Measurements from ENCODE around the gene HLA-A. TPM values are rescaled to one million over a fixed set of nuclear protein-coding genes. Genes with fewer than 3 reads are reported as not detected.
"Not testable (repeated sequence)": the region's sequence is repeated elsewhere in the genome, so short reads cannot be mapped to it uniquely, and the experiment has no call there.

HLA-A gene
- total RNA-seq, 1 donor from 2014 or later, result 256 TPM

DNA sequence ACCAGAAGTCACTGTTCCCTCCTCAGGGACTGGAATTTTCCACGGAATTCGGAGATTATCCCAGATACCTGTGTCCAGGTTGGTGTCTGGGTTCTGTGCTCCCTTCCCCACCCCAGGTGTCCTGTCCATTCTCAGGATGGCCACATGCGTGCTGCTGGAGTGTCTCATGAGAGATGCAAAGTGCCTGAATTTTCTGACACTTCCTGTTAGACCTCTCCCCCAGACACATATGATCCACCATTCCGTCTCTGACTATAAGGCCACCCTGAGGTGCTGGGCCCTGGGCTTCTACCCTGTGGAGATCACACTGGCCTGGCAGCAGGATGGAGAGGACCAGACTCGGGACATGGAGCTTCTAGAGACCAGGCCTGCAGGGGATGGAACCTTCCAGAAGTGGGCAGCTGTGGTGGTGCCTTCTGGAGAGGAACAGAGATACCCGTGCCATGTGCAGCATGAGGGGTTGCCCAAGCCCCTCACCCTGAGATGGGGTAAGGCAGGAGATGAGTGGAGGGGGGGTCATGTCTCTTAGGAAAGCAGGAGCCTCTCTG is 14.4 kb upstream of the HLA-A start:
- DNase-seq (no peak), ATAC-seq (no peak)
- intact Hi-C loops (cut with micrococcal nuclease), result no loop called here

DNA sequence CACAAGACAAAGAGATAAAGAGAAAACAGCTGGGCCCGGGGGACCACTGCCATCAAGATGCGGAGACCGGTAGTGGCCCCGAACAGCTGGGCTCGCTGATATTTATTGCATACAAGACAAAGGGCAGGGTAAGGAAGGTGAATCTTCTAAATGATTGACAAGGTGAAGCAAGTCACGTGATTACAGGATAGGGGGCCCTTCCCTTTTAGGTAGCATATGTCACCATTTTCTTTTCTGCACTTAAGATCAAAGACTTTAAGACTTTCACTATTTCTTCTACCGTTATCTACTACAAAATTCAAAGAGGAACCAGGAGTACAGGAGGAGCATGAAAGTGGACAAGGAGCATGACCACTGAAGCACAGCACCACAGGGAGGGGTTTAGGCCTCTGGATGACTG is 12.3 kb upstream of the HLA-A start:
- ATAC-seq; intact Hi-C loops (cut with micrococcal nuclease); DNase-seq: not testable (repeated sequence)

DNA sequence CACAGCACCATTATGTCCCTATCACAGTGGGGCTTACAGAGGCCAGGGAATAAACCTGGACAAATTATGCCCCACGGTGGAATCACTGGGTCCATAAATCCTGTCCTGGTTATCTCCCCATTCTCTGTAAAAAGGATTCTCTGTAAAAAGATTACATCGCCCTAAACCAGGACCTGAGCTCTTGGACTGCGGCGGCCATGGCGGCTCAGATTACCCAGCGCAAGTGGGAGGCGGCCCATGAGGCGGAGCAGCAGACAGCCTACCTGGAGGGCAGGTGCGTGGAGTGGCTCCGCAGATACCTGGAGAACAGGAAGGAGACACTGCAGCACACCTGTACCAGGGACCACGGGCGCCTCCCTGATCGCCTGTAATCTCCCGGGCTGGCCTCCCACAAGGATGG is 8.4 kb upstream of the HLA-A start:
- DNase-seq, result no peak
- ATAC-seq, result no peak
- intact Hi-C loops (cut with micrococcal nuclease), result no loop called here

DNA sequence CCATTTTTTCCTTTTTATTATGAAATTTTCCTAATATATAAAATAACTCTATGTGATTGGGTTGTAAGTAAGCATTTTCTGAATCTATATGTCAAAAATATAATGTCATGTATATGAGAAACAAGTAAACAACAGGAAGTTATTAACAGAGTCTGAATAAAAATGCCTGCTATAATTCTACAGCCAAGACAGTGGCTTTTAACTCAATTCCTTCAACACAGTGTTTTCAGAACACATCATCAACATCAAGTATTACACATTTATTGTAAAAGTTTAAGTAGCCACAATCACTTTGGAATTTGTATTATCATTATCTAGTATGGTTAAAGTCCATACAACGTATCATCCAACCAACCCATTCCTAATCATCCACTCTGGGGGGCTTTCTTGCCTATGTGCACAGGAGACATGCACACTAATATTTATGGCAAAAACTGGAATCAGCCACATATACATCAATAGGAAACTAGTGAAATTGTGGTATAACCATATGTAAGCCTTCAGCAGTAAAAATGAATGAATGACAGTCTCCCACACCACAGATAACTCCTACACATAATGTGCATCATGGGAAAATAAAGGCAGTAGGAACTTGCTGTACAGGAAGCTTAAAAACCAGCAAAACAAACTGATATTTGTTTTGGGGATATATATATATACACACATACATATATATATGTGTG is 6.9 kb upstream of the HLA-A start:
- intact Hi-C loops (cut with micrococcal nuclease), result no loop called here
- no peak for DNase-seq
- no peak for ATAC-seq

DNA sequence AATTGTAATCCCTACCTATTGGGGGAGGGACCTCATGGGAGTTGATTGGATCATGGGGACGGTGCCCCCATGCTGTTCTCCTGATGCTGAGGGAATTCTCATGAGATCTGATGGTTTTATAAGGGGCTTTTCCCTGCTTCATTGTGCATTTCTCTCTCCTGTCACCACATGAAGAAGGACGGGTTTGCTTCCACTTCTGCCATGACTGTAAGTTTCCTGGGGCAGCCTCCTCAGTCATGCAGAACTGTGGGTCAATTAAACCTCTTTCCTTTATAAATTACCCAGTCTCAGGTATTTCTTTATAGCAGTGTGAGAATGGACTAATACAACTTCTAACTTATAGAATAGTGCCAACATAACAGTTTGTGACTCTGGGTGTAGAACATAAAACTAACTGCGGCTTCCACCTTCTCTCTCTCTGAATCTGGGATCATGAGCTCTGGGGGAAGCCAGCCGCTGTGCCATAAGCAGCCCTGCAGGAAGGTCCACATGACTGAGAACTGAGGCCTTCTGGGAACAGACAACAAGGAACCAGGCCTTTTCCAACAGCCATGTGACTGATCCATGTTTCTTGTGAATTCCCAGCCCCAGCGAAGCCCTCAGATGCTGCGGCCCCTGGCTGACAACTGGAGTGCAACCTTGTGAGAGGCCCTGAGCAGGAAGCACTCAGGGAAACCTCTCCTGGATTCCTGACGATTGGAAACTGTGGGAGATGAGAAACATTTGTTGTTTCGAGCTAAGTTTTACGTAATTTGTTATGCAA is 3.4 kb upstream of the HLA-A start:
- no peak for DNase-seq
- intact Hi-C loops (cut with micrococcal nuclease), result no loop called here

DNA sequence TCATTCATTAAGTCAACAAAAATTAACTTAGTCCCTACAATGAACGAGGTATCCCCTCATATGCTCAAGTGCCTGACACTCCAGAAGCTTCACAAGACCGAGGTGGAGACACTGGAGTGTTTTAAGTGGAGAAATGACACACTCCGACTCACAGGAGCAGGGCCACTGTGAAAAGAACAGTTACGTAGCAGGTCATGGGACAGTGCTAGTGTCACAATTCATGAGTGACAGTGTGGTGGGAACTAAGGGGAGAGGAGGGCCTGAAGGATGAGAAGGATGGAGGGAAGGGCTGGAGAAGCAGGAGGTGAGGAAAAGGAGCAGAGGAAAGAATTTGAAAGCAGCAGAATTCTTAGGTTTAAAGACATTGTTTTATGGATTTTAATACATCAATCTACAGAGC is 1.3 kb upstream of the HLA-A start:
- intact Hi-C loops (cut with micrococcal nuclease), result no loop called here
- ATAC-seq (no peak), DNase-seq (no peak)

More for the DNA sequence above, 3.4 kb upstream of the HLA-A start:
- no peak for ATAC-seq

DNA sequence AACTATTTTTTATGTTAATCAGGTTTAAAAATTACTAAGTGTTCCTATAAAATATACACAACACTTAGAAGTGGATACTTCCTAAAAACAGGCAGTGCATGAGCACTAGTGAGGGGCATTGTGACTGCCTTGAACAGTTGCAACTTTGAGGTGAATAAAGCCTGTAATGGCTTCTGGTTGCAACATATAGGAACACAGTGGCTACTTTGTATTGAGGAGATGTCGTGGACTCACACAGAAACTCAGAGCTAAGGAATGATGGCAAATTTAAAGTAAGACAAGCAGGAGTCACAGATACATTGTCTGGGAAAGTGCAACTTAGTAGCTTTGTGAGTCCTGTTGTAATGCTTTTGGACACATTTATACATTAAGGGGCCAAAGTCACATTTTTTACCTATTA is 861 bp upstream of the HLA-A start:
- no peak for ATAC-seq
- DNase-seq, result no peak
- intact Hi-C loops (cut with micrococcal nuclease), result no loop called here

DNA sequence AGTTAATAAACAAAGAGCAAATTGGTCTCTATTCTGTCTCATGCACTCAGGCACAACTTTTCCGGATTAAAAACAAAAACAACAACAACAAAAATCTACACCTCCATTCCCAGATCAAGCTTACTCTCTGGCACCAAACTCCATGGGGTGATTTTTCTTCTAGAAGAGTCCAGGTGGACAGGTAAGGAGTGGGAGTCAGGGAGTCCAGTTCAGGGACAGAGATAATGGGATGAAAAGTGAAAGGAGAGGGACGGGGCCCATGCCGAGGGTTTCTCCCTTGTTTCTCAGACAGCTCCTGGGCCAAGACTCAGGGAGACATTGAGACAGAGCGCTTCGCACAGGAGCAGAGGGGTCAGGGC is 437 bp upstream of the HLA-A start:
- DNase-seq, result no peak
- ATAC-seq, result peak; percentile 46
- intact Hi-C loops (cut with micrococcal nuclease), result no loop called here

DNA sequence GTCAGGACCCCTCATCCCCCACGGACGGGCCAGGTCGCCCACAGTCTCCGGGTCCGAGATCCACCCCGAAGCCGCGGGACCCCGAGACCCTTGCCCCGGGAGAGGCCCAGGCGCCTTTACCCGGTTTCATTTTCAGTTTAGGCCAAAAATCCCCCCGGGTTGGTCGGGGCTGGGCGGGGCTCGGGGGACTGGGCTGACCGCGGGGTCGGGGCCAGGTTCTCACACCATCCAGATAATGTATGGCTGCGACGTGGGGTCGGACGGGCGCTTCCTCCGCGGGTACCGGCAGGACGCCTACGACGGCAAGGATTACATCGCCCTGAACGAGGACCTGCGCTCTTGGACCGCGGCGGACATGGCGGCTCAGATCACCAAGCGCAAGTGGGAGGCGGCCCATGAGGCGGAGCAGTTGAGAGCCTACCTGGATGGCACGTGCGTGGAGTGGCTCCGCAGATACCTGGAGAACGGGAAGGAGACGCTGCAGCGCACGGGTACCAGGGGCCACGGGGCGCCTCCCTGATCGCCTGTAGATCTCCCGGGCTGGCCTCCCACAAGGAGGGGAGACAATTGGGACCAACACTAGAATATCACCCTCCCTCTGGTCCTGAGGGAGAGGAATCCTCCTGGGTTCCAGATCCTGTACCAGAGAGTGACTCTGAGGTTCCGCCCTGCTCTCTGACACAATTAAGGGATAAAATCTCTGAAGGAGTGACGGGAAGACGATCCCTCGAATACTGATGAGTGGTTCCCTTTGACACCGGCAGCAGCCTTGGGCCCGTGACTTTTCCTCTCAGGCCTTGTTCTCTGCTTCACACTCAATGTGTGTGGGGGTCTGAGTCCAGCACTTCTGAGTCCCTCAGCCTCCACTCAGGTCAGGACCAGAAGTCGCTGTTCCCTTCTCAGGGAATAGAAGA is 978 bp downstream of the HLA-A start:
- intact Hi-C loops (cut with micrococcal nuclease), result no loop called here
- ATAC-seq, result peak; percentile 11
- DNase-seq, result no peak

DNA sequence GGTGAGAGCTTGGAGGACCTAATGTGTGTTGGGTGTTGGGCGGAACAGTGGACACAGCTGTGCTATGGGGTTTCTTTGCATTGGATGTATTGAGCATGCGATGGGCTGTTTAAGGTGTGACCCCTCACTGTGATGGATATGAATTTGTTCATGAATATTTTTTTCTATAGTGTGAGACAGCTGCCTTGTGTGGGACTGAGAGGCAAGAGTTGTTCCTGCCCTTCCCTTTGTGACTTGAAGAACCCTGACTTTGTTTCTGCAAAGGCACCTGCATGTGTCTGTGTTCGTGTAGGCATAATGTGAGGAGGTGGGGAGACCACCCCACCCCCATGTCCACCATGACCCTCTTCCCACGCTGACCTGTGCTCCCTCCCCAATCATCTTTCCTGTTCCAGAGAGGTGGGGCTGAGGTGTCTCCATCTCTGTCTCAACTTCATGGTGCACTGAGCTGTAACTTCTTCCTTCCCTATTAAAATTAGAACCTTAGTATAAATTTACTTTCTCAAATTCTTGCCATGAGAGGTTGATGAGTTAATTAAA is 3.0 kb downstream of the HLA-A start:
- intact Hi-C loops (cut with micrococcal nuclease), result no loop called here
- DNase-seq (no peak), ATAC-seq (no peak)

DNA sequence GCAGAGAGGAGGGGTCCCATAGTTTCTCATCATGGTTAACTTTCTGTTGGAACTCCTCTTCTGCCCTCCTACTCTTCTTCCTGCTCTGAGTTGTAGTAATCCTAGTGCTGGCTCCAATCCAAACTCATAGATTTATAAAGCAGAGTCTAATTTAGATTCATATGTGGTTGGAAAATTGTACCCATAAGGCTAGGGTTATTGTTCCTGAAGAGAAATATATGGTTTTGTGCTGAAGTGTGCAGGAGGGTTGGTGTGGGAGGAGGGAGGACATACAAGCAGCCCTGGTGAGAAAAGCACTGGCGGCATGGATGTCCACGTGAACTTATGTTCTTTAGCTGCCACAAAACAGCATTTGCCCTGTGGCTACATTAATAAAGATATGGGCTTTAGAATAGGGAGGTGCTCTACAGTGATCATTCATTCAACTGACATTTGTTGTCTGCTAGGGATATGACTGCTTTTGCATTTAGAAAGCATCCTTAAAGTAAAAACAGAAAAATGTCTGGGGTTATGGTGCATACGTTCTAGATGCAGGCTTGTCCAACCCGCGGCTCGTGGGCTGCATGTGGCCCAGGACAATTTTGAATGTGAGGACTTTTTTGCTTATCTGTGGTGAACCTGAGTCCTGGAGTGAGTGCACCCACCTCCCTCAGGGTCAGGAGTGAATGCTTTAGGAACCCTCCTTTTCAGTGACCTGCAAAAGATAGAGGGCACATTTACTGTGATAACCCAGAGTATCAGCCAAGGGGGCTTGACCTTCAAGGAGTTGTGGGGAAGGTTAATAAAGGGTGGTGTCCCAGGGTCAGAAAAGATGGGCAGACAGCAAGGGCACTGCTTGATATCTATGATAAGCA is 4.1 kb downstream of the HLA-A start:
- intact Hi-C loops (cut with micrococcal nuclease), result no loop called here
- DNase-seq (no peak), ATAC-seq (no peak)

DNA sequence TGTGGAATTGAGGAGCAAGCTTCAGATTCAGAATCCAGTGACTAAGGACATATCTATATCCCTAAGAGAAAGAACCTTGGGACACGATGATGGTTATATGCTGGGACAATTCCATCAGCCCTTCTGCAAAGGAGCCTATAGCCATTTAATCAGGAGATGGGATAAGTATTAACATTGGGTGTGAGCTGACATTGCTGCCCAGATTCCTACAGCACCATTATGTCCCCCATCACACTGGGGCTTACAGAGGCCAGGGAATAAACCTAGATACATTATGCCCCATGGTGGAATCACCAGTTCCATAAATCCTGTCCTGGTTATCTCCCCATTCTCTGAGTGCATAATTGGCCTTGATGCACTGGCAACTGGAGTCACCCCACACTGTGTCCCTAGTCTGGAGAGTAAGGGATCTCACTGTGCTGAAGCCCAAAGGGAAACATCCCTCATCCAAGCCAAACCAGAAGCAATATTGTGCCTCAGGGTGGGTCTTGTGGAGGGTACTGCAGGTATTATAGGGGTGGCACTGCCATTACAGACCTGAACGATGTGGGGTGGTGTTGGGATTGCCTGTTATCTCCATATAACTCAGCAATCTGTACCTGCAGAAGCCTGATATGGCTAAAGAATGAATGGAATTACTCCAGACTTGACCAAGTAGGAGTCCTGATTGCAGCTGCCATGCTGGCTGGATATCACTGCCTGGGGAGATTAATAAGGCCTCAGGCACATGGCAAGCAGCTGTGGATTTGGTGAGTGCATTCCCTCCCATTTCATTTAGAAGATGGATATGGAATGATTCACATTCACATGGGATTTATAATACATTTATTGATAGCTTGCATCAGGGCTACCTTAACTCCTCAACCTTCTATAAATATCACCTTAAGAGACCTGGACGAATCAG is 5.0 kb downstream of the HLA-A start:
- ATAC-seq (no peak), DNase-seq (no peak)
- intact Hi-C loops (cut with micrococcal nuclease), result no loop called here

DNA sequence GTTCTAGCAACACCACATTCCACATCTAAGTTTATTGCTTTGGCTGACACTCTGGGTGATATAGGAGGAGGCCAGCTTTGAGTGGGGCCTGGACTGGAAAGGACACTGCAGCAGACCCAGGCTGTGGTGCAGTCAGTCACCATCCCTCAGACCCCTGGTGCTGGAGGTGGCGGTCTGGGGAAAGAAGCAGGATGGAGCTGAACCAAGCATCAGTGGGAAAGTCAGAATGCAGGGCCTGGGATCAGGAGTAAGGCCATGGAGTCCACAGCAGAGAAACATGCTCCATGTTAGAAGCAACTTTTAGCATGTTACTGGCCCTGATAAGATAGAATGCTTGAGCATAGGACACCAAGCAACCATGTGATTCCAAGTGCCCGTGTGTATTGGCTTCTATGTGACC is 5.9 kb downstream of the HLA-A start:
- intact Hi-C loops (cut with micrococcal nuclease), result no loop called here
- ATAC-seq (no peak), DNase-seq (no peak)

DNA sequence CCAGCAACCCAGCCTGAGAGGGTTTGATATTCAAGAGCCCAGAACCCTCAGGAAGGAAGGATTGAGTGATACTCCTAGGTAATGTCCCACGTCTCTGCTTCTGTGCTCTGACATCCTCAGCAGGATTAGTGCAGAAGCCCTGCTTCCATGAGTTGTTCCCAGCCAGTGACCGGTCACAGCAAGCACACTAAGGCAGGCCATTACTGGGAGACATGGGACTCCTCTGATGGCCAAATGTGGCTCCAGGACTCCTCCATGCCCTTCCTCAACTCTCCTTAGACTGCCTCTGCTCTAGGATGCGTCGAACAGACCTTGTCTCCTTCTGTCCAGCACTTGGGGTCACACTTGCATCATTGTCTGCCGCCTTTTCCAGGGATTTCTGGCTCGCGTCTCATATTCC is 7.6 kb downstream of the HLA-A start:
- intact Hi-C loops (cut with micrococcal nuclease), result no loop called here
- ATAC-seq, result no peak
- no peak for DNase-seq

DNA sequence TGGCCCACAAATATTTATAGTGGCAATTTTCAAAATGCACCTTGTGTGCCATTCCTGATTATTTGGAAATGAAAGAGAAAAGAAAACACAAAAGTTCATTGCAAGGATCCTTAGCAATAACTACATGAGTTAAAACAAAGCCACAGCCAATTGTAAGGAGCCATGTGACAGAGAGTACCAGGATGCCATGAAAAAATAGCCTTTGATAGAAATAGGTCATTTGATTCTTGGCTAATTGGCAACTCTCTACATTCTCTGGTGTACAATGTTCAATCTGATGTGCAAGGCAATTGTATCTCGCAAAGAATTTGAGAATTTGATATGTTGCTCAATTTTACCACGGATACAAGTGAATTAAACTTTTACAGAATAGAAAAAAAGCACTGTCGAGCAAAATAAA is 9.6 kb downstream of the HLA-A start:
- DNase-seq, result no peak
- ATAC-seq, result peak; percentile 51
- intact Hi-C loops (cut with micrococcal nuclease), result no loop called here

DNA sequence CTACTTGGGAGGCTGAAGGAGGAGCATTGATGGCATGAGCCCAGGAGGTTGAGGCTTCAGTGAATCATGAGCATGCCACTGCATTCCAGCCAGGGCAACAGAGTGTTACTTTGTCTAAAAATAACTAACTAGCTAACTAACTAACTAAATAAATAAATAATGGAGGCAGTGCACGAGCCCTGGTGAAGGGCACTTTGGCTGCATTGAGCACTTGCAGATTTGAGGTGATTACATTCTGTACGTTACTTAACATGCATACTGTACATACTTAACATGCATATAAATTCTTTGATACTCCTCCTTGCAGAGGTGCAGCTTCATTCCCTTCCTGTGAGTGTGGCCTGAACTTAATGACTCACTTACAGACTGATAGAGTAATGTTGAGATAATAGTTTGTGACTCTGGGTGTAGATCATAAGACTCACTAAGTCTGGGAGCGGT is 10.7 kb downstream of the HLA-A start:
- intact Hi-C loops (cut with micrococcal nuclease), result no loop called here
- no peak for DNase-seq

DNA sequence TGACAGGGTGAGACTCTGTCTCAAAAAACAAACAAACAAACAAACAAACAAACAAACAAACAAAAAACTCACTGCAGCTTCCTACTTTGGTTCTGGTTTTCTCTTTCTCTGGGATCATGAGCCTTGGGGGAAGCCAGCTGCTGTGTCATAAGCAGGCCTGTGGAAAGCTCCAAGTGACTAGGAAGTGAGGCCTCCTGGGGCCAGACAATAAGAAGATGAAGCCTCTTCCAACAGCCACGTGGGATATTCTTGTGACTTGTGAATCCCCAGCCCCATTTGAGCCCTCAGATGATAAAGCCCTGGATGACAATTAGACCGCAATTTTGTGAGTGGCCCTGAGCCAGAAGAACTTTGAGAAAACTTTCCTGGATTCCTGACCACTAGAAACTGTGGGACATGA is 11.4 kb downstream of the HLA-A start:
- ATAC-seq (no peak), DNase-seq (no peak)
- intact Hi-C loops (cut with micrococcal nuclease), result no loop called here

More for the DNA sequence above, 10.7 kb downstream of the HLA-A start:
- peak; percentile 80 for ATAC-seq

DNA sequence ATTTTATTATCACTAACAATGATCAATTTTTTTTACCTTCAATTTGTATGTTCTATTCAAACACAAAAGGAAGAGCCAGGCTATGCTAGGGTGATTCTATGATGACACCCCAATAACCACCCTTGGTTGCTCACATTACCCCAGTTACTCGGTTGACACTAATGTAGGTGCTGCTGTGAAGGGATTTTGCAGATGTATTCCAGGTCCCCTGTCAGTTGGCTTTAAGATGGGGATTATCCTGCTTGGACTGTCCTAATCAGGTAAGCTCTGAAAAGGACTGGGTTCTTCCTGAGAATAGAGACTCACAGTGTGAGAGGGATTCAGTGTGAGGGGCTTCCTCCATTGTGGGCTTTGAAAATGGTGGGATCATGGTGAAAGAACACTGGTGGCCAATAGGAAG is 11.9 kb downstream of the HLA-A start:
- intact Hi-C loops (cut with micrococcal nuclease), result no loop called here
- no peak for DNase-seq
- no peak for ATAC-seq

Data from left ventricle myocardium superior (tissue), 1 donor.